ENCODE results near the gene MMP3.

DNA sequence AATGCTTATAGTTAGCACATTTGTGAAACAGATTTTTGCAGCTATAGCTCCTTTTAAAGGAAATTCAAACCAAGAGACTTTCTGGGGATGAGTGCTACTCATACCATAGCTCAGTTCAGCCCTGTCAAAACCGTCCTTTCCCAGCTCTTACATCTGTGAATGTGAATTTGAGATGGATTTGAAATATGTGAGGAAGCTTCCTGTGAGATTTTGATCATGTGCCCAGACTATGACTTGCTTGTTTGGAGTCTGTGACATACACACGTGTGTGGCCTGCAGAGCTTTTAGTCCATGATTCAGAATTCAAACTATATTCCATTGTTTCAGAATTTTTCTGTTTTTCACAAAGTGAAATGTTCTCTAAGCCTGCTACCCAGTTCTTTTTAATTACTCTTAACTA is 41.1 kb downstream of the MMP3 start:
- TF ChIP-seq EZH2 (IDR thresholded peaks at IDR 0.05; ENCODE audit: borderline replicate concordance, low read depth, low read length, severe bottlenecking): no peak
- TF ChIP-seq CTCF (IDR thresholded peaks at IDR 0.05; ENCODE audit: borderline replicate concordance, extremely low read depth, low read length, poor library complexity, severe bottlenecking): no peak

Data from DND-41 (cell line).